Fibroblast of skin of right quadriceps (primary cell): ENCODE measurements around the gene MMEL1.
A peak's percentile ranks its signal among the peaks of the same experiment; 100 is the strongest.
"Not testable (repeated sequence)": the region's sequence is repeated elsewhere in the genome, so short reads cannot be mapped to it uniquely, and the experiment has no call there.

Experiments used
- DNase-seq: peaks from one replicate; pipeline ENCODE4 v3.0.0-alpha.2; 2013

The MMEL1 gene

GRCh38 chr1:2588661-2589430 lies 44.0 kb downstream of the MMEL1 start:
- DNase-seq = no peak

- DNase-seq = no peak
Measured at GRCh38 chr1:2587860-2588571, 44.8 kb downstream of the MMEL1 start.

- DNase-seq = peak; percentile 9
Measured at GRCh38 chr1:2587071-2587859, 45.6 kb downstream of the MMEL1 start.

GRCh38 chr1:2586154-2587070 lies 46.4 kb downstream of the MMEL1 start, which contains the start of gene PRXL2B:
Gene PRXL2B (plus strand): TSS chr1:2586777. CDS start chr1:2586886, 109 bp downstream.
- DNase-seq = peak; percentile 99

- peak; percentile 38 for DNase-seq
Measured at GRCh38 chr1:2585318-2586092, 47.3 kb downstream of the MMEL1 start.

GRCh38 chr1:2584686-2585317 lies 48.0 kb downstream of the MMEL1 start:
- DNase-seq = no peak

- DNase-seq = no peak
Measured at GRCh38 chr1:2583871-2584351, 48.9 kb downstream of the MMEL1 start.

GRCh38 chr1:2583331-2583791 lies 49.5 kb downstream of the MMEL1 start:
- DNase-seq = no peak

- no peak for DNase-seq
Measured at GRCh38 chr1:2582391-2582790, 50.4 kb downstream of the MMEL1 start.

- DNase-seq = no peak
Measured at GRCh38 chr1:2580691-2581090, 52.1 kb downstream of the MMEL1 start.

GRCh38 chr1:2578758-2579118 lies 54.1 kb downstream of the MMEL1 start:
- DNase-seq = no peak

GRCh38 chr1:2577565-2578075 lies 55.2 kb downstream of the MMEL1 start:
- not testable (repeated sequence) for DNase-seq

GRCh38 chr1:2575801-2576663 lies 56.8 kb downstream of the MMEL1 start:
- no peak for DNase-seq

- no peak for DNase-seq
Measured at GRCh38 chr1:2574350-2574749, 58.5 kb downstream of the MMEL1 start.

GRCh38 chr1:2573250-2573920 lies 59.4 kb downstream of the MMEL1 start:
- no peak for DNase-seq

- no peak for DNase-seq
Measured at GRCh38 chr1:2571348-2571747, 61.5 kb downstream of the MMEL1 start.

- no peak for DNase-seq
Measured at GRCh38 chr1:2570332-2570731, 62.5 kb downstream of the MMEL1 start.

GRCh38 chr1:2569703-2570102 lies 63.1 kb downstream of the MMEL1 start:
- not testable (repeated sequence) for DNase-seq

- DNase-seq = no peak
Measured at GRCh38 chr1:2569060-2569459, 63.8 kb downstream of the MMEL1 start.
